SU-DHL-6 (cell line): Measurements from ENCODE around the gene INSL3.

Experiments used
- CTCF ChIP-seq: fragments of 200-600 bp; sonication (generic); IDR thresholded peaks from one replicate; pipeline ENCODE4 v1.5.1; 2017; ENCODE audit warnings: antibody characterized with exemption, mild to moderate bottlenecking, low read length, moderate library complexity; ENCODE audit not compliant: insufficient read depth, poor library complexity, severe bottlenecking
- EZH2phosphoT487 ChIP-seq: fragments of 200-600 bp; sonication (generic), shearing (Covaris generic); conservative IDR thresholded peaks from 2 replicates; pipeline ENCODE4 v1.6.1; 2018; ENCODE audit warnings: mild to moderate bottlenecking, antibody characterized with exemption, low read length, moderate library complexity, mixed read lengths

- TF ChIP-seq CTCF, result no peak
- TF ChIP-seq EZH2phosphoT487, result no peak
Observed at GRCh38 chr19:17830567-17831418, 9.5 kb upstream of the INSL3 start.
